Retinal pigment epithelial cell (primary cell): ENCODE data around the gene ALK.

ENCODE experiments used
- DNase-seq: peaks from one replicate; pipeline ENCODE4 v3.0.0-alpha.2; 2010; ENCODE audit warnings: low read depth
- H3K4me3 ChIP-seq: 2 replicates; pipeline ENCODE4 v1.5.1; 2011; ENCODE audit warnings: mild to moderate bottlenecking, low read length, control low read depth, moderate library complexity
- CTCF ChIP-seq: conservative IDR thresholded peaks from 2 replicates; pipeline ENCODE4 v1.5.1; 2011; ENCODE audit warnings: low read depth, low read length, control low read depth, inconsistent platforms

Gene ALK

GRCh38 chr2:29290293-29291047 lies 630.9 kb downstream of the ALK start:
- TF ChIP-seq CTCF: no peak
- no peak overlapping the region for H3K4me3 ChIP-seq
- DNase-seq: no peak

- DNase-seq: no peak
- H3K4me3 ChIP-seq: no peak overlapping the region
- no peak for TF ChIP-seq CTCF
Observed at GRCh38 chr2:29284671-29285070, 636.7 kb downstream of the ALK start.

GRCh38 chr2:29281916-29282247 lies 639.5 kb downstream of the ALK start:
- no peak for DNase-seq
- H3K4me3 ChIP-seq: no peak overlapping the region
- no peak for TF ChIP-seq CTCF

- peak; percentile 21 for DNase-seq
- H3K4me3 ChIP-seq: no peak overlapping the region
- no peak for TF ChIP-seq CTCF
Observed at GRCh38 chr2:29281086-29281915, 640.1 kb downstream of the ALK start.

- H3K4me3 ChIP-seq: no peak overlapping the region
- DNase-seq: no peak
- TF ChIP-seq CTCF: no peak
Observed at GRCh38 chr2:29278966-29279365, 642.4 kb downstream of the ALK start.

- no peak for TF ChIP-seq CTCF
- no peak for DNase-seq
- H3K4me3 ChIP-seq: no peak overlapping the region
Observed at GRCh38 chr2:29276151-29276550, 645.2 kb downstream of the ALK start.

GRCh38 chr2:29275186-29275585 lies 646.2 kb downstream of the ALK start:
- DNase-seq: no peak
- TF ChIP-seq CTCF: no peak
- no peak overlapping the region for H3K4me3 ChIP-seq
